ENCODE results near the gene FAM168B.

The FAM168B gene

GRCh38 chr2:131054488-131054887 lies 38.8 kb downstream of the FAM168B start:
- Histone ChIP-seq H3K9ac (ENCODE audit: low read length) (no peak overlapping the region), H3K4me1 (ENCODE audit: control insufficient read depth, insufficient read depth, low read length) (peaks cover 2% of the 10 kb centered on the region; the same call in 1 of the 2 replicates), H3K36me3 (ENCODE audit: control insufficient read depth, insufficient read depth, low read length) (peaks cover 94% of the 10 kb centered on the region), H3K9me3 (ENCODE audit: control insufficient read depth, insufficient read depth, low read depth, low read length) (no peaks in the 10 kb centered on the region), H3K4me3 (ENCODE audit: low read depth, low read length) (no peak overlapping the region), H3K27me3 (ENCODE audit: control insufficient read depth, insufficient read depth, low read length) (no peaks in the 10 kb centered on the region), H3K27ac (ENCODE audit: low read depth, low read length) (no peak overlapping the region)

- Histone ChIP-seq H3K36me3 (ENCODE audit: control insufficient read depth, insufficient read depth, low read length) (peaks cover 97% of the 10 kb centered on the region), H3K9me3 (ENCODE audit: control insufficient read depth, insufficient read depth, low read depth, low read length) (no peaks in the 10 kb centered on the region), H3K9ac (ENCODE audit: low read length) (no peak overlapping the region), H3K27ac (ENCODE audit: low read depth, low read length) (no peak overlapping the region), H3K27me3 (ENCODE audit: control insufficient read depth, insufficient read depth, low read length) (no peaks in the 10 kb centered on the region), H3K4me1 (ENCODE audit: control insufficient read depth, insufficient read depth, low read length) (no peaks in the 10 kb centered on the region), H3K4me3 (ENCODE audit: low read depth, low read length) (no peak overlapping the region)
These were observed 40.5 kb downstream of the FAM168B start for GRCh38 chr2:131052741-131053263.

- H3K27ac ChIP-seq (ENCODE audit: low read depth, low read length), result no peak overlapping the region
- H3K9ac ChIP-seq (ENCODE audit: low read length), result no peak overlapping the region
- no peaks in the 10 kb centered on the region for H3K4me1 ChIP-seq (ENCODE audit: control insufficient read depth, insufficient read depth, low read length)
- H3K4me3 ChIP-seq (ENCODE audit: low read depth, low read length), result no peak overlapping the region
- H3K27me3 ChIP-seq (ENCODE audit: control insufficient read depth, insufficient read depth, low read length), result no peaks in the 10 kb centered on the region
- H3K9me3 ChIP-seq (ENCODE audit: control insufficient read depth, insufficient read depth, low read depth, low read length), result no peaks in the 10 kb centered on the region
- H3K36me3 ChIP-seq (ENCODE audit: control insufficient read depth, insufficient read depth, low read length), result peaks cover 98% of the 10 kb centered on the region
These were observed 42.4 kb downstream of the FAM168B start for GRCh38 chr2:131050896-131051295.

GRCh38 chr2:131049150-131049718 lies 44.0 kb downstream of the FAM168B start:
- Histone ChIP-seq H3K4me1 (ENCODE audit: control insufficient read depth, insufficient read depth, low read length) (no peaks in the 10 kb centered on the region), H3K9me3 (ENCODE audit: control insufficient read depth, insufficient read depth, low read depth, low read length) (no peaks in the 10 kb centered on the region), H3K36me3 (ENCODE audit: control insufficient read depth, insufficient read depth, low read length) (peaks cover 82% of the 10 kb centered on the region), H3K27me3 (ENCODE audit: control insufficient read depth, insufficient read depth, low read length) (no peaks in the 10 kb centered on the region), H3K4me3 (ENCODE audit: low read depth, low read length) (no peak overlapping the region), H3K9ac (ENCODE audit: low read length) (no peak overlapping the region), H3K27ac (ENCODE audit: low read depth, low read length) (no peak overlapping the region)

GRCh38 chr2:131048641-131049040 lies 44.6 kb downstream of the FAM168B start:
- Histone ChIP-seq H3K9ac (ENCODE audit: low read length) (no peak overlapping the region), H3K27ac (ENCODE audit: low read depth, low read length) (no peak overlapping the region), H3K4me1 (ENCODE audit: control insufficient read depth, insufficient read depth, low read length) (no peaks in the 10 kb centered on the region), H3K27me3 (ENCODE audit: control insufficient read depth, insufficient read depth, low read length) (no peaks in the 10 kb centered on the region), H3K36me3 (ENCODE audit: control insufficient read depth, insufficient read depth, low read length) (peaks cover 76% of the 10 kb centered on the region), H3K9me3 (ENCODE audit: control insufficient read depth, insufficient read depth, low read depth, low read length) (no peaks in the 10 kb centered on the region), H3K4me3 (ENCODE audit: low read depth, low read length) (no peak overlapping the region)

GRCh38 chr2:131047920-131048560 lies 45.2 kb downstream of the FAM168B start:
- H3K9ac ChIP-seq (ENCODE audit: low read length), result no peak overlapping the region
- peaks cover 70% of the 10 kb centered on the region for H3K36me3 ChIP-seq (ENCODE audit: control insufficient read depth, insufficient read depth, low read length)
- no peak overlapping the region for H3K27ac ChIP-seq (ENCODE audit: low read depth, low read length)
- no peaks in the 10 kb centered on the region for H3K9me3 ChIP-seq (ENCODE audit: control insufficient read depth, insufficient read depth, low read depth, low read length)
- no peaks in the 10 kb centered on the region for H3K4me1 ChIP-seq (ENCODE audit: control insufficient read depth, insufficient read depth, low read length)
- no peak overlapping the region for H3K4me3 ChIP-seq (ENCODE audit: low read depth, low read length)
- H3K27me3 ChIP-seq (ENCODE audit: control insufficient read depth, insufficient read depth, low read length), result no peaks in the 10 kb centered on the region

GRCh38 chr2:131046918-131047652 lies 46.2 kb downstream of the FAM168B start:
- no peaks in the 10 kb centered on the region for H3K9me3 ChIP-seq (ENCODE audit: control insufficient read depth, insufficient read depth, low read depth, low read length)
- peaks cover 61% of the 10 kb centered on the region for H3K36me3 ChIP-seq (ENCODE audit: control insufficient read depth, insufficient read depth, low read length)
- no peaks in the 10 kb centered on the region for H3K4me1 ChIP-seq (ENCODE audit: control insufficient read depth, insufficient read depth, low read length)
- H3K4me3 ChIP-seq (ENCODE audit: low read depth, low read length), result no peak overlapping the region
- H3K9ac ChIP-seq (ENCODE audit: low read length), result no peak overlapping the region
- H3K27me3 ChIP-seq (ENCODE audit: control insufficient read depth, insufficient read depth, low read length), result no peaks in the 10 kb centered on the region
- no peak overlapping the region for H3K27ac ChIP-seq (ENCODE audit: low read depth, low read length)

- no peak overlapping the region for H3K9ac ChIP-seq (ENCODE audit: low read length)
- peaks cover 53% of the 10 kb centered on the region for H3K36me3 ChIP-seq (ENCODE audit: control insufficient read depth, insufficient read depth, low read length)
- H3K4me1 ChIP-seq (ENCODE audit: control insufficient read depth, insufficient read depth, low read length), result no peaks in the 10 kb centered on the region
These were observed 47.0 kb downstream of the FAM168B start for GRCh38 chr2:131046028-131046917.

GRCh38 chr2:131045286-131046027 lies 47.8 kb downstream of the FAM168B start:
- Histone ChIP-seq H3K36me3 (ENCODE audit: control insufficient read depth, insufficient read depth, low read length) (peaks cover 45% of the 10 kb centered on the region), H3K27ac (ENCODE audit: low read depth, low read length) (no peak overlapping the region), H3K9ac (ENCODE audit: low read length) (no peak overlapping the region), H3K9me3 (ENCODE audit: control insufficient read depth, insufficient read depth, low read depth, low read length) (no peaks in the 10 kb centered on the region), H3K27me3 (ENCODE audit: control insufficient read depth, insufficient read depth, low read length) (no peaks in the 10 kb centered on the region), H3K4me1 (ENCODE audit: control insufficient read depth, insufficient read depth, low read length) (no peaks in the 10 kb centered on the region), H3K4me3 (ENCODE audit: low read depth, low read length) (no peak overlapping the region)

More at GRCh38 chr2:131046028-131046917, 47.0 kb downstream of the FAM168B start:
- H3K9me3 ChIP-seq (ENCODE audit: control insufficient read depth, insufficient read depth, low read depth, low read length), result no peaks in the 10 kb centered on the region
- no peaks in the 10 kb centered on the region for H3K27me3 ChIP-seq (ENCODE audit: control insufficient read depth, insufficient read depth, low read length)
- H3K27ac ChIP-seq (ENCODE audit: low read depth, low read length), result no peak overlapping the region
- no peak overlapping the region for H3K4me3 ChIP-seq (ENCODE audit: low read depth, low read length)

DNA sequence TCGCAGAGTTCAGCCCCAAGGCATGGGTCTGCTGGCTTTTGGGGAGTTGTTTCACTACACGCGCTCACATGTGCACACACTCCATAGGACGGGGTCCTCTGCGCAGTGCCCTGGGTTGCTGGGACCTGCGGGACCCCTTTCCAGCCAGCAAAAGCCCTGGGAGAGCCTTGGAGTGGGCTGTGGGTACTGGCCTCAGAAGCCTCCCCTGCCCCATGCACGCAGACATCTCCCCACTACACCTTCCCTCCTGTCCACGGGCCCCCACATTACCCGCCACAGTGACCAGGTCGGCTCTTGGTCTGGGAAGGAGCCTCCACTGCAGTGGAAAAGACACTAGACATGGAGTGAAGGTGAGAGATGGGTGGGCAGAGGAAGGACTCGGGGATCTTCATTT lies 48.5 kb downstream of the FAM168B start:
- Histone ChIP-seq H3K27me3 (ENCODE audit: control insufficient read depth, insufficient read depth, low read length) (no peaks in the 10 kb centered on the region), H3K4me3 (ENCODE audit: low read depth, low read length) (no peak overlapping the region), H3K36me3 (ENCODE audit: control insufficient read depth, insufficient read depth, low read length) (peaks cover 38% of the 10 kb centered on the region), H3K27ac (ENCODE audit: low read depth, low read length) (no peak overlapping the region), H3K9me3 (ENCODE audit: control insufficient read depth, insufficient read depth, low read depth, low read length) (no peaks in the 10 kb centered on the region), H3K9ac (ENCODE audit: low read length) (no peak overlapping the region), H3K4me1 (ENCODE audit: control insufficient read depth, insufficient read depth, low read length) (no peaks in the 10 kb centered on the region)

Data from HUES6 (cell line).